Measurements from ENCODE around the gene NLGN1.

GRCh38 chr3:174197416-174197815 is 799.9 kb downstream of the NLGN1 start:
- TF ChIP-seq BACH2 (CRISPR knock-in tag; IDR thresholded peaks at IDR 0.05; ENCODE audit: borderline replicate concordance) (no peak), RARB (CRISPR knock-in tag; IDR thresholded peaks at IDR 0.05) (no peak), SNAI2 (CRISPR knock-in tag; IDR thresholded peaks at IDR 0.05) (no peak), ZFP30 (CRISPR knock-in tag; IDR thresholded peaks at IDR 0.05) (no peak)

Measured in SK-N-SH treated with all-trans-retinoic acid at 6 μM for 48 hours (cell line).